Ishikawa (cell line): ENCODE results near the gene PLSCR4.

ENCODE experiments used
- CEBPB ChIP-seq: IDR thresholded peaks from 2 replicates; pipeline ENCODE4 v1.6.1; 2012
- CREB1 ChIP-seq: IDR thresholded peaks from 2 replicates; pipeline ENCODE4 v1.6.1; 2012; ENCODE audit warnings: low read depth
- EGR1 ChIP-seq: IDR thresholded peaks from 2 replicates; pipeline ENCODE4 v1.6.1; 2012
- EP300 ChIP-seq: IDR thresholded peaks from 2 replicates; pipeline ENCODE4 v1.6.1; 2012; ENCODE audit warnings: borderline replicate concordance
- FOXM1 ChIP-seq: IDR thresholded peaks from 2 replicates; pipeline ENCODE4 v1.6.1; 2012; ENCODE audit warnings: low read depth, borderline replicate concordance
- MAX ChIP-seq: IDR thresholded peaks from 2 replicates; pipeline ENCODE4 v1.6.1; 2012
- NFIC ChIP-seq: IDR thresholded peaks from 2 replicates; pipeline ENCODE4 v1.6.1; 2012
- RAD21 ChIP-seq: IDR thresholded peaks from 2 replicates; pipeline ENCODE4 v1.6.1; 2012; ENCODE audit warnings: low read depth
- REST ChIP-seq: IDR thresholded peaks from 2 replicates; pipeline ENCODE4 v1.6.1; 2012; ENCODE audit warnings: low read depth, mild to moderate bottlenecking
- TAF1 ChIP-seq: IDR thresholded peaks from 2 replicates; pipeline ENCODE4 v1.6.1; 2012; ENCODE audit warnings: low read depth, mild to moderate bottlenecking
- TCF12 ChIP-seq: IDR thresholded peaks from 2 replicates; pipeline ENCODE4 v1.6.1; 2012; ENCODE audit warnings: low read depth
- TEAD4 ChIP-seq: IDR thresholded peaks from 2 replicates; pipeline ENCODE4 v1.6.1; 2012
- YY1 ChIP-seq: IDR thresholded peaks from 2 replicates; pipeline ENCODE4 v1.6.1; 2012; ENCODE audit warnings: low read depth
- ZBTB7A ChIP-seq: IDR thresholded peaks from 2 replicates; pipeline ENCODE4 v1.6.1; 2012; ENCODE audit warnings: low read depth
- TF ChIP-seq, protein P1 (sequence below): IDR thresholded peaks from 2 replicates; pipeline ENCODE4 v1.6.1; 2012

Gene PLSCR4

GRCh38 chr3:146269271-146269670 lies 18.4 kb upstream of the PLSCR4 start:
- TF ChIP-seq EGR1 (no peak), ZBTB7A (no peak), TEAD4 (no peak), CREB1 (no peak), FOXM1 (no peak), TAF1 (no peak), REST (no peak), EP300 (no peak), RAD21 (no peak), MAX (no peak), TCF12 (no peak), YY1 (no peak)
- TF ChIP-seq, protein P1, sequence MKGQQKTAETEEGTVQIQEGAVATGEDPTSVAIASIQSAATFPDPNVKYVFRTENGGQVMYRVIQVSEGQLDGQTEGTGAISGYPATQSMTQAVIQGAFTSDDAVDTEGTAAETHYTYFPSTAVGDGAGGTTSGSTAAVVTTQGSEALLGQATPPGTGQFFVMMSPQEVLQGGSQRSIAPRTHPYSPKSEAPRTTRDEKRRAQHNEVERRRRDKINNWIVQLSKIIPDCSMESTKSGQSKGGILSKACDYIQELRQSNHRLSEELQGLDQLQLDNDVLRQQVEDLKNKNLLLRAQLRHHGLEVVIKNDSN = no peak

- TF ChIP-seq TEAD4 (no peak), EP300 (no peak), CREB1 (no peak), FOXM1 (no peak), NFIC (no peak), YY1 (no peak), EGR1 (no peak), TAF1 (no peak), ZBTB7A (no peak), TCF12 (no peak), MAX (no peak)
These were observed 17.8 kb upstream of the PLSCR4 start for GRCh38 chr3:146268535-146269219.

- TF ChIP-seq TEAD4 (no peak), ZBTB7A (no peak), REST (no peak), FOXM1 (no peak), TAF1 (no peak), NFIC (no peak), EP300 (no peak), RAD21 (no peak), TCF12 (no peak), YY1 (no peak), MAX (no peak), CEBPB (no peak), CREB1 (no peak), EGR1 (no peak)
- TF ChIP-seq, protein P1 = no peak
These were observed 14.8 kb upstream of the PLSCR4 start for GRCh38 chr3:146265720-146266119.

GRCh38 chr3:146262371-146263110 lies 11.6 kb upstream of the PLSCR4 start:
- TF ChIP-seq TCF12 (no peak), MAX (no peak), CEBPB (no peak), FOXM1 (no peak), YY1 (no peak), REST (no peak), ZBTB7A (no peak), NFIC (no peak), EP300 (no peak), TAF1 (no peak), EGR1 (no peak), TEAD4 (no peak), RAD21 (no peak), CREB1 (no peak)
- TF ChIP-seq, protein P1 = no peak
